ENCODE results near the gene PNLIP. TPM values are rescaled to one million over a fixed set of nuclear protein-coding genes. Genes with fewer than 3 reads are reported as not detected.

Gene PNLIP
- total RNA-seq, 1 donor from 2014 or later: not detected

DNA sequence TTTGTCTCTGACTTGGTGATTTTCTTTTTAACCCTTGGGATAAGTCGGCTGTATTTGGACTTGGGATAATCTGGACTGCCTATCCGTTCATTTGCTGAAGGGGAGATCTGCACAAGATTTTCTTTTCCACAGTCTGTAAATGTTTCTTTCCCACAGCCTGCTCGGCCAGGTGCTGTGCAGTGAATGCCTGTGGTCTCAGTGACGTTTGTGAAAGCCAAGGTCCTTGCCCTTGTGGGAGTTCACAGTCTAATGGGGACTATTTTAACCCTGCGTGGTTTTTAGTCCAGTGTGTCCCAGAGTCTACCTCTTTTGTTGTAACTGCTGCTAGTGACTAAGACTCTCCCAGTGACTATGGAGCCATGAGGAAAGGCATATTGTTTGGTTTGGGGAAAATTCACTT lies 8.9 kb downstream of the PNLIP start:
- H3K27me3 Mint-ChIP-seq: peaks cover 14% of the 10 kb centered on the region
- no peaks in the 10 kb centered on the region for H3K4me1 Mint-ChIP-seq (ENCODE audit: unreplicated experiment)
- no peak overlapping the region for H3K4me3 Mint-ChIP-seq
- no peaks in the 10 kb centered on the region for H3K9me3 Mint-ChIP-seq
- DNase-seq (ENCODE audit: extremely low spot score, unreplicated experiment): no peak
- no peaks in the 10 kb centered on the region for H3K36me3 Mint-ChIP-seq
- TF ChIP-seq, protein P1, sequence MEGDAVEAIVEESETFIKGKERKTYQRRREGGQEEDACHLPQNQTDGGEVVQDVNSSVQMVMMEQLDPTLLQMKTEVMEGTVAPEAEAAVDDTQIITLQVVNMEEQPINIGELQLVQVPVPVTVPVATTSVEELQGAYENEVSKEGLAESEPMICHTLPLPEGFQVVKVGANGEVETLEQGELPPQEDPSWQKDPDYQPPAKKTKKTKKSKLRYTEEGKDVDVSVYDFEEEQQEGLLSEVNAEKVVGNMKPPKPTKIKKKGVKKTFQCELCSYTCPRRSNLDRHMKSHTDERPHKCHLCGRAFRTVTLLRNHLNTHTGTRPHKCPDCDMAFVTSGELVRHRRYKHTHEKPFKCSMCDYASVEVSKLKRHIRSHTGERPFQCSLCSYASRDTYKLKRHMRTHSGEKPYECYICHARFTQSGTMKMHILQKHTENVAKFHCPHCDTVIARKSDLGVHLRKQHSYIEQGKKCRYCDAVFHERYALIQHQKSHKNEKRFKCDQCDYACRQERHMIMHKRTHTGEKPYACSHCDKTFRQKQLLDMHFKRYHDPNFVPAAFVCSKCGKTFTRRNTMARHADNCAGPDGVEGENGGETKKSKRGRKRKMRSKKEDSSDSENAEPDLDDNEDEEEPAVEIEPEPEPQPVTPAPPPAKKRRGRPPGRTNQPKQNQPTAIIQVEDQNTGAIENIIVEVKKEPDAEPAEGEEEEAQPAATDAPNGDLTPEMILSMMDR (conservative IDR thresholded peaks at IDR 0.05): no peak
- no peak overlapping the region for H3K27ac Mint-ChIP-seq

DNA sequence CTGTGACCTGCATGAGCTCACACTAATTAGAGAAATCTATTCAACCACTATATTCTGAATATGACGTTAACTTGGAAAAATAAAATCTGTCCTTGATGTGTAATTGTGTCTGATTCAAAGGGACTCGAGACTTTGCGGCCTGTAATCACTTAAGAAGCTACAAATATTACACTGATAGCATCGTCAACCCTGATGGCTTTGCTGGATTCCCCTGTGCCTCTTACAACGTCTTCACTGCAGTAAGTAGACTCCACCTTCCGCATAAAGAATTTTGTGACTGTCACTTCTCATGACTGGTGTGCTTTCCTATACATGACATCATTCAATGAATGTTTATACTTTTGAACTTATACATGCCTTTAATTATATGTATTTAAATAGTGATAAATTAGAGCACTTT lies 10.1 kb downstream of the PNLIP start:
- no peak for DNase-seq (ENCODE audit: extremely low spot score, unreplicated experiment)
- no peak overlapping the region for H3K4me3 Mint-ChIP-seq
- peaks cover 14% of the 10 kb centered on the region for H3K27me3 Mint-ChIP-seq
- TF ChIP-seq, protein P1 (conservative IDR thresholded peaks at IDR 0.05): no peak
- H3K27ac Mint-ChIP-seq: no peak overlapping the region
- no peaks in the 10 kb centered on the region for H3K36me3 Mint-ChIP-seq
- H3K9me3 Mint-ChIP-seq: no peaks in the 10 kb centered on the region
- no peaks in the 10 kb centered on the region for H3K4me1 Mint-ChIP-seq (ENCODE audit: unreplicated experiment)

DNA sequence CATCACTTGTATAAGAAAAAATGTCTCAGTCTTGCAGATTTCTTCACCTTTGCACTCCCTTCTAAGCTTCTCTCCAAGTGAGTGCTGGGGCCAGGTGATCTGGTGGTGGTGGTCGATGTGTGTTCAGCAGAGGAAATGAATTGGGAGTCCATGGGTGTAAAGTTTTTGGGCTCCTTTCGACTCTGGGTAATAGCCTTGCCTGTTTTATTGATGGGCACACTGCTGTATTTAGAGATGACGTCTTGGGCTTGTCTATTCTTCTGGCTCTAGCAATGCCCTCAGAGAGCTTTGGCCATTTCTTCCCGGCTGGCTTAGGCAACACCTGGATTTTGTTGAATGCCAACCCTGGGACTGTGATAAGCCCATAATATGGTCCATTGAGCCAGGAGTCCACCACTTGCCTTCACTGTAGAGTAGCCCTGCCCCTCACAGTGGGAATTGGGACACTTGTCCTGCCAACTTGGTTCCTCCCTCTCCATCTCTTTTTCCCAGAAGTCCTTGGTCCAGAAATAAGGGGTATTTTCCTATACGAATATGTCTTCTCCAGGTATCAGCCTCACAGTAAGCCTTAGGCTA lies 11.7 kb downstream of the PNLIP start:
- Mint-ChIP-seq H3K9me3 (no peaks in the 10 kb centered on the region), H3K4me3 (no peak overlapping the region), H3K4me1 (ENCODE audit: unreplicated experiment) (no peaks in the 10 kb centered on the region), H3K27me3 (peaks cover 14% of the 10 kb centered on the region), H3K27ac (no peak overlapping the region), H3K36me3 (no peaks in the 10 kb centered on the region)
- TF ChIP-seq, protein P1 (conservative IDR thresholded peaks at IDR 0.05): no peak
- DNase-seq (ENCODE audit: extremely low spot score, unreplicated experiment): no peak

DNA sequence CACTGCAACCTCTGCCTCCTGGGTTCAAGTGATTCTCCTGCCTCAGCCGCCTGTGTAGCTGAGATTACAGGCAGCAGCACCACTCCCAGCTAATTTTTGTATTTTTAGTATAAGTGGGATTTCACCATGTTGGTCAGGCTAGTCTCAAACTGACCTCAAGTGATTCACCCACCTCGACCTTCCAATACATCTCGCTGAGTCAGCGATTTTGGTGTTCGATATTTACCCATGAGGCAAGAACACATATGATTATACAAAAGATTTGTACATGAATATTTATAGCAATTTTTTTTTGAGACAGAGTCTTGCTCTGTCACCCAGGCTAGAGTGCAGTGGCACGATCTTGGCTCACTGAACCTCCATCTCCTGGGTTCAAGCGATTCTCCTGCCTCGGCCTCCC lies 19.8 kb downstream of the PNLIP start:
- no peaks in the 10 kb centered on the region for H3K36me3 Mint-ChIP-seq
- peaks cover 16% of the 10 kb centered on the region for H3K27me3 Mint-ChIP-seq
- TF ChIP-seq, protein P1 (conservative IDR thresholded peaks at IDR 0.05): no peak
- no peak overlapping the region for H3K27ac Mint-ChIP-seq
- no peaks in the 10 kb centered on the region for H3K9me3 Mint-ChIP-seq
- no peak overlapping the region for H3K4me3 Mint-ChIP-seq
- H3K4me1 Mint-ChIP-seq (ENCODE audit: unreplicated experiment): no peaks in the 10 kb centered on the region
- DNase-seq (ENCODE audit: extremely low spot score, unreplicated experiment): no peak

DNA sequence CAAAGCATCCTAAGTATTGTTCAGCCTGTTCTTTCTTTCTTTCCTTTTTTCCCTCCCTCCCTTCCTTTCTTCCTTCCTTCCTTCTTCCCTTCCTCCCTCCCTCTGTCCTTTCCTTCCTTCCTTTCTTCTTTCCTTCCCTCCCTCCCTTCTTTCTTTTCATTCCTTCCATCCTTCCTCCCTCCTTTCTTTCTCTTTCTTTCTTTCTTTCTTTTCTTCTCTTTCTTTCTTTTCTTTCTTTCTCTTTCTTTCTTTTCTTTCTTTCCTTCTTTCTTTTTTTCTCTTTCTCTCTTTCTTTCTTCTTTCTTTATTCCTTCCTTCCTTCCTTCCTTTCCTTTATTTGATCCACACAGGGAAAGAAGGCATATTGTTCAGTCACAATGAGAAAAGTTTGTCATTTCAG lies 21.2 kb downstream of the PNLIP start:
- H3K4me1 Mint-ChIP-seq (ENCODE audit: unreplicated experiment): no peaks in the 10 kb centered on the region
- TF ChIP-seq, protein P1 (conservative IDR thresholded peaks at IDR 0.05): no peak
- no peak overlapping the region for H3K27ac Mint-ChIP-seq
- H3K9me3 Mint-ChIP-seq: no peaks in the 10 kb centered on the region
- H3K27me3 Mint-ChIP-seq: peaks cover 16% of the 10 kb centered on the region
- no peak overlapping the region for H3K4me3 Mint-ChIP-seq
- no peak for DNase-seq (ENCODE audit: extremely low spot score, unreplicated experiment)
- H3K36me3 Mint-ChIP-seq: no peaks in the 10 kb centered on the region

DNA sequence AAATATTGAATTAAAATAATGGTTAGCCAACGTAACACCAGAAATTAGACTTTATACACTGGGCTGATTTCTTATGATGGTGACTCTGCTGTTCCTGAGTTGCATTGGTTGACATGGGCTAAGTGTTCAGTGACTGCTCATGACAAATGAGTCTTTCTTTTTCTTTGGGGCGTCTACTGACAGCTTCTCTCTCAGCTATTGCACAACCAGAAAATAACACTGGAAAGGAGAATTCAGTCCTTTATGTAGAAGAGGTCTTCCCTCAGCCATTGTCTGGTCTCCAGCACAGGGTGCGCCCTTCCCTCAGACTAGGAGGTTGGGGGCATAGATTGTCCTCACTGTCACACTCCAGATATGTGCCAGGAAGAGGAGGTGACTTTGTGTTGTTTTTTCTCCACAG lies 21.6 kb downstream of the PNLIP start:
- no peaks in the 10 kb centered on the region for H3K9me3 Mint-ChIP-seq
- no peak overlapping the region for H3K27ac Mint-ChIP-seq
- H3K4me3 Mint-ChIP-seq: no peak overlapping the region
- H3K36me3 Mint-ChIP-seq: no peaks in the 10 kb centered on the region
- TF ChIP-seq, protein P1 (conservative IDR thresholded peaks at IDR 0.05): no peak
- no peaks in the 10 kb centered on the region for H3K4me1 Mint-ChIP-seq (ENCODE audit: unreplicated experiment)
- no peak for DNase-seq (ENCODE audit: extremely low spot score, unreplicated experiment)
- peaks cover 16% of the 10 kb centered on the region for H3K27me3 Mint-ChIP-seq

Data from type B pancreatic cell (in vitro differentiated cells).